CD4-positive, alpha-beta T cell treated with Interleukin-17A for 4 hours (primary cell): ENCODE results near the gene TM2D3.

Source experiments
- DNase-seq: peaks from one replicate; pipeline ENCODE4 v3.0.0-alpha.2; 2020; ENCODE audit warnings: mixed read lengths

Gene TM2D3

GRCh38 chr15:101599091-101599490, 53.1 kb downstream of the TM2D3 start:
- no peak for DNase-seq

GRCh38 chr15:101597360-101597928, 54.7 kb downstream of the TM2D3 start:
- DNase-seq = no peak

GRCh38 chr15:101596633-101597032, 55.5 kb downstream of the TM2D3 start:
- no peak for DNase-seq
